Cardiac muscle cell (in vitro differentiated cells and primary cell): ENCODE data around the gene PRPF6. TPM values are rescaled to one million over a fixed set of nuclear protein-coding genes. Genes with fewer than 3 reads are reported as not detected.

ENCODE experiments used
- DNase-seq, 2 donors: peaks; one replicate each; pipeline versions ENCODE4 v3.0.0 to v3.0.0-alpha.2; 2010 to 2017; ENCODE audit warnings: low read depth in 1 of 2, low spot score in 1 of 2
- H3K27ac ChIP-seq: fragments of 200-600 bp; sonication (generic); 2 replicates; pipeline ENCODE4 v1.5.1; 2016
- H3K27me3 ChIP-seq: fragments of 200-600 bp; sonication (generic); 2 replicates; pipeline ENCODE4 v1.6.0; 2016; ENCODE audit warnings: control low read depth
- H3K36me3 ChIP-seq: fragments of 200-600 bp; sonication (generic); 2 replicates; pipeline ENCODE4 v1.5.1; 2016; ENCODE audit warnings: control low read depth
- H3K4me1 ChIP-seq: fragments of 200-600 bp; sonication (generic); 2 replicates; pipeline ENCODE4 v1.8.1; 2017; ENCODE audit warnings: low read depth, mild to moderate bottlenecking, mixed run types
- H3K4me3 ChIP-seq: fragments of 200-600 bp; sonication (generic); 2 replicates; pipeline ENCODE4 v1.5.1; 2016; ENCODE audit warnings: mild to moderate bottlenecking
- H3K9me3 ChIP-seq: fragments of 200-600 bp; sonication (generic); 2 replicates; pipeline ENCODE4 v1.5.1; 2017; ENCODE audit warnings: low read depth, mild to moderate bottlenecking, control low read depth
- CTCF ChIP-seq: IDR thresholded peaks from 2 replicates; pipeline ENCODE4 v1.5.1; 2012; ENCODE audit warnings: low read depth, mild to moderate bottlenecking, low read length
- polyA plus RNA-seq: library from polyadenylated mRNA; unstranded; fragments of >200 nt; fragmentation: Nextera tagmentation; extraction: Ambion mirVana; gene quantifications from 2 replicates; pipeline ENCODE4 v1.2.1, GENCODE V29; 2016
- total RNA-seq: library from RNA; depleted of rRNA; stranded (reverse); fragments of >200 nt; gene quantifications from 2 replicates; pipeline ENCODE4 v1.2.3, GENCODE V29; 2016

PRPF6 gene
- total and polyA plus RNA-seq, 2 experiments from 2014 or later: 67.6 to 73.5 TPM

GRCh38 chr20:64069209-64069613 is 88.3 kb downstream of the PRPF6 start:
- H3K4me3 ChIP-seq: no peak overlapping the region

DNA sequence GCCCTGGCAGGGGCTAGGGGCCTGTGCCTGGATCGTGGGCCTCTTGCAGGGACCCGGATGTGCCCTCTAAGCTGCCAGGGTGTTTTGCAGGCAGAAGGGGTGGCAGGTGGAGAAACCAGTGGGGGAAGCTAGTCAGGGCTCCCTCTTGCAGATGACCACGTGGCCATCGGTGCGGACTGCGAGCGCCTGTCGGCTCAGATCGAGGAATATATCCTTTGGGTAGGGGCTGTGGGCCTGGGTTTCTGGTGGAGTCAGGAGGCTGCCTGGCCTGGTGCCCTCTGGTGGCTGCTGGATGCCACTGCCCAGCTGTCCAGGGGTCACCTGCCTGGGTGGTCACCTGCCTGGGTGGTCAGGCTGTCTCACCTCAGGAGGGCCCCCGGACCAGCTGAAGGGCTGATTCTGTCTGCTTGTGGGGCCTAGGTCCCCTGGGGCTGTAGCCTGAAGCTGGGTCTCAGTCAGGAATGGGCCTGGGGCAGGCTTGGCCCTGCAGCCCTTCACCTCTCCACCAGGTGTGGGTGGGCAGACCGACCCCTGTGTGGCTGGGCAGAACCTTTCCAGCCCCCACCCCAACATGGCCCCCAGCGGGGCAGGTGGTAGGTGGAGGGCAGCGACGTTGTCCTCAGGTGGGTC is 88.8 kb downstream of the PRPF6 start:
- Histone ChIP-seq H3K36me3 (peaks cover 6% of the 10 kb centered on the region), H3K27me3 (no peaks in the 10 kb centered on the region), H3K4me3 (no peak overlapping the region), H3K9me3 (no peaks in the 10 kb centered on the region), H3K4me1 (no peaks in the 10 kb centered on the region), H3K27ac (no peak overlapping the region)
- TF ChIP-seq CTCF: peak; percentile 77
- DNase-seq: peak; percentile 35 to 63

More at GRCh38 chr20:64069209-64069613, 88.3 kb downstream of the PRPF6 start:
- Histone ChIP-seq H3K9me3 (no peaks in the 10 kb centered on the region), H3K4me1 (peaks cover under 1% of the 10 kb centered on the region), H3K27ac (no peak overlapping the region), H3K27me3 (no peaks in the 10 kb centered on the region), H3K36me3 (peaks cover 6% of the 10 kb centered on the region)
- DNase-seq: no peak
- no peak for TF ChIP-seq CTCF

GRCh38 chr20:64070244-64070993 is 89.5 kb downstream of the PRPF6 start:
- Histone ChIP-seq H3K4me1 (no peaks in the 10 kb centered on the region), H3K27me3 (no peaks in the 10 kb centered on the region), H3K36me3 (peaks cover 6% of the 10 kb centered on the region), H3K4me3 (no peak overlapping the region), H3K27ac (no peak overlapping the region), H3K9me3 (no peaks in the 10 kb centered on the region)
- no peak for DNase-seq
- TF ChIP-seq CTCF: no peak

- Histone ChIP-seq H3K4me3 (no peak overlapping the region), H3K9me3 (no peaks in the 10 kb centered on the region), H3K27ac (no peak overlapping the region), H3K4me1 (no peaks in the 10 kb centered on the region), H3K27me3 (no peaks in the 10 kb centered on the region), H3K36me3 (peaks cover 6% of the 10 kb centered on the region)
- DNase-seq: no peak
- TF ChIP-seq CTCF: no peak
Observed at GRCh38 chr20:64071341-64072332, 90.7 kb downstream of the PRPF6 start.

DNA sequence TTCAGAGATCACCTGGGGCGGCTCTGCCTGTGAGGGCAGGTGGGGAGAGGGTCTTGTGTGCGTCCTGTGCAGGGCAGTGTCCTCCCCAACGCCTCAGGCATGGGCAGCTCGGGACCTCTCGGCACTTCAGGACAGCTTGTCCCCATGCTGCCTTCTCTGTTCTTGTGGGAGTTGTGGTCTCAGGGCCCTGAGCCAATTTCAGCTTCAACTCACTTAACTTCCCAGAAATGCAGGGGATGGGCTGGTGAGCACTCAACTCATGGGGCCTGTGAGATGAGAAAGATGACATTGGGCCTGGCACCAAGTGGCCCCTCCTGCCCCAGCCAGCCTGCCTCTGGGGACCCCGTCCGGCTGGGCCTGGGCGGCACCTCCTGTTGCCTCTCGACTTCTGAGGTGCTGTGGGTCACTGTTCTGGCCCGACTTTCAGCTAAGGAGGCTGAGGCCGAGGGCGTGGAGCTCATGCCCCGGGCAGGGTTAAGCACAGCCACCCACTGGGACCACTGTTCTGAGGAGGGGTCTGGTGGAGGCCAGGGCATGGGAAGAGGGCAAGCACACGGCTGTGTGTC is 91.6 kb downstream of the PRPF6 start:
- TF ChIP-seq CTCF: no peak
- no peak for DNase-seq
- H3K36me3 ChIP-seq: peaks cover 6% of the 10 kb centered on the region
- H3K27me3 ChIP-seq: no peaks in the 10 kb centered on the region
- no peaks in the 10 kb centered on the region for H3K4me1 ChIP-seq
- H3K9me3 ChIP-seq: no peaks in the 10 kb centered on the region
- H3K27ac ChIP-seq: no peak overlapping the region
- no peak overlapping the region for H3K4me3 ChIP-seq
